ENCODE results near the gene GNGT1. TPM values are rescaled to one million over a fixed set of nuclear protein-coding genes. Genes with fewer than 3 reads are reported as not detected.
A peak's percentile ranks its signal among the peaks of the same experiment; 100 is the strongest.
"Not testable (repeated sequence)": the region's sequence is repeated elsewhere in the genome, so short reads cannot be mapped to it uniquely, and the experiment has no call there.

Gene GNGT1
- total and polyA plus RNA-seq, 4 donors: not detected

GRCh38 chr7:93897680-93898079, 8.7 kb upstream of the GNGT1 start:
- Histone ChIP-seq H3K36me3 (ENCODE audit: control insufficient read depth in 4 of 4, insufficient read depth in 4 of 4, low read length in 4 of 4) (no peaks in the 10 kb centered on the region), H3K27ac (ENCODE audit: low read depth in 1 of 2, low read length in 1 of 2) (no peak overlapping the region), H3K4me1 (ENCODE audit: control insufficient read depth in 5 of 5, insufficient read depth in 5 of 5, low read length in 5 of 5) (peaks cover 0 to 30% (median 0%) of the 10 kb centered on the region in 5 donors), H3K4me3 (no peak overlapping the region), H3K9me3 (ENCODE audit: control insufficient read depth in 4 of 4, insufficient read depth in 3 of 4, low read length in 3 of 4) (no peaks in the 10 kb centered on the region), H3K27me3 (ENCODE audit: control insufficient read depth in 3 of 3, insufficient read depth in 3 of 3, low read length in 2 of 3) (peaks cover 0 to 7% (median 7%) of the 10 kb centered on the region in 3 donors), H3K9ac (ENCODE audit: insufficient read depth in 1 of 2, low read length in 2 of 2) (no peak overlapping the region)
- ATAC-seq (ENCODE audit: insufficient read depth, low FRiP score) (no peak), DNase-seq (no peak)
- no peak for TF ChIP-seq CTCF (IDR thresholded peaks at IDR 0.05; ENCODE audit: control extremely low read depth, extremely low read depth)
- 42 to 55% methylated on average over 2 of the region's 2 CpGs for WGBS, 2 donors

- TF ChIP-seq CTCF (IDR thresholded peaks at IDR 0.05; ENCODE audit: control extremely low read depth, extremely low read depth): peak; percentile 44
- H3K4me1 ChIP-seq (ENCODE audit: control insufficient read depth in 5 of 5, insufficient read depth in 5 of 5, low read length in 5 of 5): no peaks in the 10 kb centered on the region
- DNase-seq: peak; percentile 29 to 81 (median 55)
- ATAC-seq (ENCODE audit: insufficient read depth, low FRiP score): no peak
- H3K36me3 ChIP-seq (ENCODE audit: control insufficient read depth in 4 of 4, insufficient read depth in 4 of 4, low read length in 4 of 4): no peaks in the 10 kb centered on the region
- H3K4me3 ChIP-seq: no peak overlapping the region
- no peaks in the 10 kb centered on the region for H3K27me3 ChIP-seq (ENCODE audit: control insufficient read depth in 3 of 3, insufficient read depth in 3 of 3, low read length in 2 of 3)
- H3K9ac ChIP-seq (ENCODE audit: insufficient read depth in 1 of 2, low read length in 2 of 2): no peak overlapping the region
- H3K9me3 ChIP-seq (ENCODE audit: control insufficient read depth in 4 of 4, insufficient read depth in 3 of 4, low read length in 3 of 4): no peaks in the 10 kb centered on the region
- no peak overlapping the region for H3K27ac ChIP-seq (ENCODE audit: low read depth in 1 of 2, low read length in 1 of 2)
- 88 to 95% methylated on average over 1 of the region's 1 CpG for WGBS, 2 donors
Measured at GRCh38 chr7:93902777-93903423, 3.5 kb upstream of the GNGT1 start.

GRCh38 chr7:93910076-93910994, 4.0 kb downstream of the GNGT1 start:
- H3K27ac ChIP-seq (ENCODE audit: low read depth in 1 of 2, low read length in 1 of 2): no peak overlapping the region
- TF ChIP-seq CTCF (IDR thresholded peaks at IDR 0.05; ENCODE audit: control extremely low read depth, extremely low read depth): no peak
- no peaks in the 10 kb centered on the region for H3K36me3 ChIP-seq (ENCODE audit: control insufficient read depth in 4 of 4, insufficient read depth in 4 of 4, low read length in 4 of 4)
- whole genome bisulfite sequencing, 2 donors: 22 to 47% methylated on average over 3 of the region's 3 CpGs
- no peak overlapping the region for H3K9ac ChIP-seq (ENCODE audit: insufficient read depth in 1 of 2, low read length in 2 of 2)
- H3K27me3 ChIP-seq (ENCODE audit: control insufficient read depth in 3 of 3, insufficient read depth in 3 of 3, low read length in 2 of 3): no peaks in the 10 kb centered on the region
- peaks cover 0 to 5% (median 0%) of the 10 kb centered on the region in 5 donors for H3K4me1 ChIP-seq (ENCODE audit: control insufficient read depth in 5 of 5, insufficient read depth in 5 of 5, low read length in 5 of 5)
- no peaks in the 10 kb centered on the region for H3K9me3 ChIP-seq (ENCODE audit: control insufficient read depth in 4 of 4, insufficient read depth in 3 of 4, low read length in 3 of 4)
- H3K4me3 ChIP-seq: no peak overlapping the region
- ATAC-seq (ENCODE audit: insufficient read depth, low FRiP score) (no peak), DNase-seq (peak in 1 of 3 donors; percentile 43)

- H3K9me3 ChIP-seq (ENCODE audit: control insufficient read depth in 4 of 4, insufficient read depth in 3 of 4, low read length in 3 of 4); ATAC-seq (ENCODE audit: insufficient read depth, low FRiP score); H3K27me3 ChIP-seq (ENCODE audit: control insufficient read depth in 3 of 3, insufficient read depth in 3 of 3, low read length in 2 of 3); H3K9ac ChIP-seq (ENCODE audit: insufficient read depth in 1 of 2, low read length in 2 of 2); H3K27ac ChIP-seq (ENCODE audit: low read depth in 1 of 2, low read length in 1 of 2); H3K36me3 ChIP-seq (ENCODE audit: control insufficient read depth in 4 of 4, insufficient read depth in 4 of 4, low read length in 4 of 4); DNase-seq; H3K4me1 ChIP-seq (ENCODE audit: control insufficient read depth in 5 of 5, insufficient read depth in 5 of 5, low read length in 5 of 5); H3K4me3 ChIP-seq: not testable (repeated sequence)
- 50 to 94% methylated on average over 2 to 3 of the region's 3 CpGs for WGBS, 2 donors
Measured at GRCh38 chr7:93911242-93911641, 4.9 kb downstream of the GNGT1 start.

GRCh38 chr7:93911661-93912060, 5.3 kb downstream of the GNGT1 start:
- not testable (repeated sequence) for H3K27me3 ChIP-seq (ENCODE audit: control insufficient read depth in 3 of 3, insufficient read depth in 3 of 3, low read length in 2 of 3)

More at GRCh38 chr7:93911661-93912060, 5.3 kb downstream of the GNGT1 start:
- H3K36me3 ChIP-seq (ENCODE audit: control insufficient read depth in 4 of 4, insufficient read depth in 4 of 4, low read length in 4 of 4); H3K9me3 ChIP-seq (ENCODE audit: control insufficient read depth in 4 of 4, insufficient read depth in 3 of 4, low read length in 3 of 4); H3K27ac ChIP-seq (ENCODE audit: low read depth in 1 of 2, low read length in 1 of 2); H3K4me3 ChIP-seq; H3K9ac ChIP-seq (ENCODE audit: insufficient read depth in 1 of 2, low read length in 2 of 2); ATAC-seq (ENCODE audit: insufficient read depth, low FRiP score); H3K4me1 ChIP-seq (ENCODE audit: control insufficient read depth in 5 of 5, insufficient read depth in 5 of 5, low read length in 5 of 5); DNase-seq: not testable (repeated sequence)
